IMR-90 (cell line): Measurements from ENCODE around the gene TNS3. TPM values are rescaled to one million over a fixed set of nuclear protein-coding genes. Genes with fewer than 3 reads are reported as not detected.

Experiments used
- ATAC-seq: fragments of 200-7000 bp; cut with Tn5 transposase; 2 replicates; pipeline ENCODE4 v1.9.1; 2020; ENCODE audit warnings: low read depth, mild to moderate bottlenecking, moderate library complexity
- BruUV-seq: library from RNA; stranded (reverse); fragments of 400-500 nt; replicated peaks from 2 replicates; lab custom pipeline; 2021; lab: Mats Ljungman, UMichigan
- CTCF ChIA-PET: fragments of 300-600 bp; formaldehyde crosslinking; extraction: SDS; loops from one replicate; lab custom pipeline; 2021; ENCODE audit warnings: antibody characterized with exemption; lab: Yijun Ruan, JAX
- POLR2A ChIA-PET: fragments of 300-600 bp; sonication (Branson Sonifier 250); formaldehyde crosslinking; loops from one replicate; lab custom pipeline; 2022; ENCODE audit warnings: antibody characterized with exemption; ENCODE audit not compliant: unreplicated experiment; lab: Charles Lee
- DNase-seq: peaks from one replicate; pipeline ENCODE4 v3.0.0; 2013
- H2AFZ ChIP-seq: replicated peaks from 2 replicates; pipeline ENCODE3; 2013; ENCODE audit warnings: low read length, mild to moderate bottlenecking; ENCODE audit not compliant: poor library complexity
- H2AK5ac ChIP-seq: 2 replicates; pipeline ENCODE4 v1.6.1; 2013; ENCODE audit warnings: low read depth, low read length, inconsistent platforms
- H2AK9ac ChIP-seq: replicated peaks from 2 replicates; pipeline ENCODE3; 2013; ENCODE audit warnings: mild to moderate bottlenecking, low read depth, low read length, moderate library complexity; ENCODE audit not compliant: poor library complexity
- H2BK120ac ChIP-seq: 2 replicates; pipeline ENCODE4 v1.6.1; 2013; ENCODE audit warnings: low read depth, low read length, inconsistent platforms
- H2BK15ac ChIP-seq: 3 replicates; pipeline ENCODE4 v1.6.1; 2013; ENCODE audit warnings: low read depth, low read length, inconsistent platforms
- H2BK20ac ChIP-seq: 2 replicates; pipeline ENCODE4 v1.6.1; 2013; ENCODE audit warnings: low read depth, mild to moderate bottlenecking, inconsistent platforms, low read length, moderate library complexity
- H2BK5ac ChIP-seq: 2 replicates; pipeline ENCODE4 v1.6.1; 2013; ENCODE audit warnings: mild to moderate bottlenecking, low read depth, low read length, inconsistent platforms; ENCODE audit not compliant: poor library complexity, severe bottlenecking
- H3K14ac ChIP-seq: replicated peaks from 2 replicates; pipeline ENCODE4 v1.6.1; 2013; ENCODE audit warnings: low read depth, low read length, inconsistent platforms
- H3K18ac ChIP-seq: 2 replicates; pipeline ENCODE4 v1.6.1; 2013; ENCODE audit warnings: low read depth, low read length, control low read depth
- H3K23ac ChIP-seq: 2 replicates; pipeline ENCODE4 v1.6.1; 2013; ENCODE audit warnings: low read depth, low read length, inconsistent platforms
- H3K27ac ChIP-seq: 2 replicates; pipeline ENCODE4 v1.5.1; 2013; ENCODE audit warnings: mild to moderate bottlenecking, control low read depth, low read length; ENCODE audit not compliant: insufficient read depth
- H3K27me3 ChIP-seq: 2 replicates; pipeline ENCODE4 v1.6.1; 2013; ENCODE audit warnings: low read length; ENCODE audit not compliant: control insufficient read depth, insufficient read depth
- H3K36me3 ChIP-seq: 2 replicates; pipeline ENCODE4 v1.6.1; 2013; ENCODE audit warnings: low read length, mixed read lengths; ENCODE audit not compliant: control insufficient read depth, insufficient read depth
- H3K4ac ChIP-seq: 2 replicates; pipeline ENCODE4 v1.6.1; 2013; ENCODE audit warnings: low read depth, low read length, inconsistent platforms
- H3K4me1 ChIP-seq: 2 replicates; pipeline ENCODE4 v1.6.1; 2013; ENCODE audit warnings: low read length, mixed read lengths; ENCODE audit not compliant: control insufficient read depth, insufficient read depth
- H3K4me2 ChIP-seq: 2 replicates; pipeline ENCODE4 v1.6.1; 2013; ENCODE audit warnings: low read depth, mild to moderate bottlenecking, control low read depth, low read length, moderate library complexity
- H3K4me3 ChIP-seq: 2 replicates; pipeline ENCODE4 v1.5.1; 2013; ENCODE audit warnings: low read depth, mild to moderate bottlenecking, control low read depth, low read length, moderate library complexity; ENCODE audit not compliant: insufficient read depth
- H3K56ac ChIP-seq: 2 replicates; pipeline ENCODE4 v1.6.1; 2013; ENCODE audit warnings: low read length, inconsistent platforms; ENCODE audit not compliant: insufficient read depth; ENCODE audit errors: extremely low read depth
- H3K79me1 ChIP-seq, 2 experiments: 2 replicates each; pipeline ENCODE4 v1.6.1; 2013; ENCODE audit warnings: low read length in 2 of 2, inconsistent platforms in 1 of 2, low read depth in 1 of 2
- H3K9ac ChIP-seq: 2 replicates; pipeline ENCODE4 v1.6.1; 2013; ENCODE audit warnings: low read depth, low read length, control low read depth
- H3K9me1 ChIP-seq: 2 replicates; pipeline ENCODE4 v1.6.1; 2013; ENCODE audit warnings: low read length, inconsistent platforms; ENCODE audit not compliant: insufficient read depth
- H3K9me3 ChIP-seq: 2 replicates; pipeline ENCODE4 v1.6.1; 2013; ENCODE audit warnings: low read length; ENCODE audit not compliant: control insufficient read depth, insufficient read depth
- H4K20me1 ChIP-seq: 2 replicates; pipeline ENCODE4 v1.6.1; 2013; ENCODE audit warnings: low read length, inconsistent platforms; ENCODE audit not compliant: insufficient read depth
- H4K5ac ChIP-seq: 2 replicates; pipeline ENCODE4 v1.6.1; 2013; ENCODE audit warnings: mild to moderate bottlenecking, low read depth, low read length, control low read depth
- H4K8ac ChIP-seq, 2 experiments: 2 replicates each; pipeline ENCODE4 v1.6.1; 2013; ENCODE audit warnings: low read depth in 2 of 2, low read length in 2 of 2, control low read depth in 1 of 2, inconsistent platforms in 1 of 2
- H4K91ac ChIP-seq: 2 replicates; pipeline ENCODE4 v1.6.1; 2013; ENCODE audit warnings: low read depth, low read length, inconsistent platforms; ENCODE audit not compliant: insufficient read depth
- BHLHE40 ChIP-seq: fragments of 150-350 bp; IDR thresholded peaks from 2 replicates; pipeline ENCODE4 v1.6.1; 2016; ENCODE audit warnings: mild to moderate bottlenecking, low read depth, low read length
- CEBPB ChIP-seq: IDR thresholded peaks from 2 replicates; pipeline ENCODE4 v1.6.1; 2012; ENCODE audit warnings: low read depth, low read length, improper control_type of control experiment
- CHD1 ChIP-seq: IDR thresholded peaks from 2 replicates; pipeline ENCODE4 v1.6.1; 2012; ENCODE audit warnings: low read depth, low read length, improper control_type of control experiment
- FOS ChIP-seq: fragments of 150-350 bp; IDR thresholded peaks from 2 replicates; pipeline ENCODE4 v1.6.1; 2016; ENCODE audit warnings: low read depth, low read length
- MAFK ChIP-seq: IDR thresholded peaks from 2 replicates; pipeline ENCODE4 v1.6.1; 2012; ENCODE audit warnings: low read depth, low read length, improper control_type of control experiment
- MXI1 ChIP-seq: IDR thresholded peaks from 2 replicates; pipeline ENCODE4 v1.6.1; 2012; ENCODE audit warnings: low read depth, mild to moderate bottlenecking, low read length, moderate library complexity, borderline replicate concordance
- NFE2L2 ChIP-seq: fragments of 150-350 bp; IDR thresholded peaks from 2 replicates; pipeline ENCODE4 v1.6.1; 2016; ENCODE audit warnings: low read depth, mild to moderate bottlenecking, low read length
- POLR2A ChIP-seq: IDR thresholded peaks from 2 replicates; pipeline ENCODE4 v1.6.1; 2012; ENCODE audit warnings: mild to moderate bottlenecking, low read depth, low read length
- RAD21 ChIP-seq: IDR thresholded peaks from 2 replicates; pipeline ENCODE4 v1.6.1; 2012; ENCODE audit warnings: low read length, improper control_type of control experiment
- RFX5 ChIP-seq: IDR thresholded peaks from 2 replicates; pipeline ENCODE4 v1.8.0; 2012; ENCODE audit warnings: low read depth, mild to moderate bottlenecking, low read length, moderate library complexity
- SMC3 ChIP-seq: fragments of 150-350 bp; IDR thresholded peaks from 2 replicates; pipeline ENCODE4 v1.6.1; 2016; ENCODE audit warnings: low read depth, mild to moderate bottlenecking, antibody characterized with exemption, low read length, moderate library complexity
- WGBS, 2 experiments: methylation state at CpG; one replicate each; pipeline versions ENCODE4 v1.1.5 to v1.1.7; 2013; ENCODE audit warnings: missing lambda C conversion rate in 2 of 2; ENCODE audit not compliant: insufficient read length in 1 of 2; ENCODE audit errors: extremely low coverage in 2 of 2; 5-methylcytosine and 5-hydroxymethylcytosine counted together
- dilution Hi-C: fragments of 300-500 bp; cut with HindIII; formaldehyde crosslinking; loops from one replicate; pipeline ENCODE4 v1.14.3; 2018; ENCODE audit warnings: low sequenced_read_pairs; ENCODE audit not compliant: unreplicated experiment
- in situ Hi-C: fragments of 300-500 bp; cut with MboI; formaldehyde crosslinking; loops from 3 replicates; pipeline ENCODE4 v1.14.3; 2019; ENCODE audit warnings: low sequenced_read_pairs, inconsistent platforms, mixed read lengths
- intact Hi-C: fragments of 100-400 bp; cut with micrococcal nuclease; formaldehyde crosslinking; loops from 2 replicates; pipeline ENCODE4 v1.10.0; 2022
- polyA plus RNA-seq, 3 experiments: library from polyadenylated mRNA; depleted of rRNA; stranded (reverse); fragments of >200 nt; gene quantifications; 2 replicates each; pipeline ENCODE4 v1.2.3, GENCODE V29; 2012; ENCODE audit warnings: low replicate concordance in 1 of 3
- total RNA-seq: library from RNA; depleted of rRNA; stranded (reverse); fragments of >200 nt; gene quantifications from 2 replicates; pipeline ENCODE4 v1.2.3, GENCODE V29; 2012
- TF ChIP-seq, protein P1 (sequence below): fragments of 150-350 bp; IDR thresholded peaks from 2 replicates; pipeline ENCODE4 v1.6.1; 2016; ENCODE audit warnings: low read depth, mild to moderate bottlenecking, low read length, moderate library complexity, borderline replicate concordance
- TF ChIP-seq, protein P2 (sequence below): fragments of 150-350 bp; IDR thresholded peaks from 2 replicates; pipeline ENCODE4 v1.6.1; 2017; ENCODE audit warnings: mild to moderate bottlenecking, antibody characterized with exemption, low read length, low read depth
- TF ChIP-seq, protein P3 (sequence below): conservative IDR thresholded peaks from 2 replicates; pipeline ENCODE4 v1.5.1; 2012; ENCODE audit warnings: mild to moderate bottlenecking, low read depth, low read length, improper control_type of control experiment

TNS3 gene
- total and polyA plus RNA-seq, 2 of the 4 experiments (the other 2 are of a cell fraction): 64.3 to 79.2 TPM

DNA sequence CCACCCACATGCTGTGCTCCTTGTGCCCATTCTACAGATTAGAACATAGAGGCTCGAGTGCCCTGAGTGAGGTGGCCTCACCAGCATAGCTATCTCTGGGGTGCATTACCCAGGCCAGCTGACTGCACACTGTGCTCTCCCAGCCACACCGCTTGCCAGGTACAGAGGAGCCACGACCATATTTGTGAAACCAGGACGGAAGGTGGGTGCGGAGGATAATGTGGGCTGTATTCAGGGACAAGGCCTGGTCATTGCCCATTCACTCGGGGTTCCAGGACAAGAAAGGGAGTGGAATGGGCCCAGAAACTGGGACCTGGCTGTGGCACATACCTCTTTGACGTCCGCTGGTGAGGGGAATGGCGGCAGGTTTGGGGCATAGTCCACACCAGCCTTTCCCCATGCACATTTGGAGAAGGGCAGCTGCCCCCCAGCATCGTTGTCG is 236.0 kb downstream of the TNS3 start:
- peaks cover 49% of the 10 kb centered on the region; the same call in 1 of the 2 replicates for H4K20me1 ChIP-seq
- CTCF ChIA-PET: interaction anchor here (0.7 kb wide), 1 partner anchor 20 kb away, joined by 3 read pairs; no protein-coding TSS in a partner anchor
- WGBS, 2 experiments: 96% methylated on average over 4 of the region's 11 CpGs; no CpG with 5 or more reads in 1 of the 2 experiments

More for the DNA sequence above, 236.0 kb downstream of the TNS3 start:
- Histone ChIP-seq H3K27ac (no peak overlapping the region), H3K14ac (no peak overlapping the region), H3K18ac (no peak overlapping the region), H2BK120ac (no peak overlapping the region), H3K4me3 (no peak overlapping the region), H3K4me1 (no peaks in the 10 kb centered on the region), H3K4ac (no peak overlapping the region), H2AFZ (no peak overlapping the region), H3K27me3 (no peaks in the 10 kb centered on the region), H3K56ac (no peak overlapping the region), H2AK5ac (no peak overlapping the region), H2BK15ac (no peak overlapping the region), H3K9ac (no peak overlapping the region), H2BK5ac (no peak overlapping the region), H3K9me3 (no peaks in the 10 kb centered on the region), H4K8ac (no peak overlapping the region), H4K5ac (no peak overlapping the region), H2AK9ac (no peak overlapping the region), H2BK20ac (no peak overlapping the region), H3K9me1 (peaks cover 36% of the 10 kb centered on the region; the same call in 1 of the 2 replicates), H3K79me1 (peaks cover 31 to 77% of the 10 kb centered on the region in 2 experiments), H3K36me3 (peaks cover 38% of the 10 kb centered on the region), H3K4me2 (no peak overlapping the region), H3K23ac (no peak overlapping the region), H4K91ac (no peak overlapping the region)
- DNase-seq (no peak), ATAC-seq (no peak)
- POLR2A ChIA-PET: no interaction called here
- intact Hi-C loops: no loop called here
- no peak for TF ChIP-seq CHD1
- TF ChIP-seq MAFK: no peak
- TF ChIP-seq, protein P1, sequence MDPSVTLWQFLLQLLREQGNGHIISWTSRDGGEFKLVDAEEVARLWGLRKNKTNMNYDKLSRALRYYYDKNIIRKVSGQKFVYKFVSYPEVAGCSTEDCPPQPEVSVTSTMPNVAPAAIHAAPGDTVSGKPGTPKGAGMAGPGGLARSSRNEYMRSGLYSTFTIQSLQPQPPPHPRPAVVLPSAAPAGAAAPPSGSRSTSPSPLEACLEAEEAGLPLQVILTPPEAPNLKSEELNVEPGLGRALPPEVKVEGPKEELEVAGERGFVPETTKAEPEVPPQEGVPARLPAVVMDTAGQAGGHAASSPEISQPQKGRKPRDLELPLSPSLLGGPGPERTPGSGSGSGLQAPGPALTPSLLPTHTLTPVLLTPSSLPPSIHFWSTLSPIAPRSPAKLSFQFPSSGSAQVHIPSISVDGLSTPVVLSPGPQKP: no peak
- TF ChIP-seq NFE2L2: no peak
- TF ChIP-seq CEBPB: no peak
- no peak for TF ChIP-seq MXI1
- TF ChIP-seq RFX5: no peak
- no peak for TF ChIP-seq SMC3
- no peak for TF ChIP-seq RAD21
- TF ChIP-seq, protein P2, sequence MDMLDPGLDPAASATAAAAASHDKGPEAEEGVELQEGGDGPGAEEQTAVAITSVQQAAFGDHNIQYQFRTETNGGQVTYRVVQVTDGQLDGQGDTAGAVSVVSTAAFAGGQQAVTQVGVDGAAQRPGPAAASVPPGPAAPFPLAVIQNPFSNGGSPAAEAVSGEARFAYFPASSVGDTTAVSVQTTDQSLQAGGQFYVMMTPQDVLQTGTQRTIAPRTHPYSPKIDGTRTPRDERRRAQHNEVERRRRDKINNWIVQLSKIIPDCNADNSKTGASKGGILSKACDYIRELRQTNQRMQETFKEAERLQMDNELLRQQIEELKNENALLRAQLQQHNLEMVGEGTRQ: no peak
- TF ChIP-seq FOS: no peak
- TF ChIP-seq POLR2A: no peak
- TF ChIP-seq BHLHE40: no peak
- TF ChIP-seq, protein P3, sequence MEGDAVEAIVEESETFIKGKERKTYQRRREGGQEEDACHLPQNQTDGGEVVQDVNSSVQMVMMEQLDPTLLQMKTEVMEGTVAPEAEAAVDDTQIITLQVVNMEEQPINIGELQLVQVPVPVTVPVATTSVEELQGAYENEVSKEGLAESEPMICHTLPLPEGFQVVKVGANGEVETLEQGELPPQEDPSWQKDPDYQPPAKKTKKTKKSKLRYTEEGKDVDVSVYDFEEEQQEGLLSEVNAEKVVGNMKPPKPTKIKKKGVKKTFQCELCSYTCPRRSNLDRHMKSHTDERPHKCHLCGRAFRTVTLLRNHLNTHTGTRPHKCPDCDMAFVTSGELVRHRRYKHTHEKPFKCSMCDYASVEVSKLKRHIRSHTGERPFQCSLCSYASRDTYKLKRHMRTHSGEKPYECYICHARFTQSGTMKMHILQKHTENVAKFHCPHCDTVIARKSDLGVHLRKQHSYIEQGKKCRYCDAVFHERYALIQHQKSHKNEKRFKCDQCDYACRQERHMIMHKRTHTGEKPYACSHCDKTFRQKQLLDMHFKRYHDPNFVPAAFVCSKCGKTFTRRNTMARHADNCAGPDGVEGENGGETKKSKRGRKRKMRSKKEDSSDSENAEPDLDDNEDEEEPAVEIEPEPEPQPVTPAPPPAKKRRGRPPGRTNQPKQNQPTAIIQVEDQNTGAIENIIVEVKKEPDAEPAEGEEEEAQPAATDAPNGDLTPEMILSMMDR: no peak
- dilution Hi-C loops: no loop called here
- in situ Hi-C loops: no loop called here
- BruUV-seq: no TSS peak
